ENCODE results near the gene DNAJC28. TPM values are rescaled to one million over a fixed set of nuclear protein-coding genes. Genes with fewer than 3 reads are reported as not detected.

Gene DNAJC28, protein sequence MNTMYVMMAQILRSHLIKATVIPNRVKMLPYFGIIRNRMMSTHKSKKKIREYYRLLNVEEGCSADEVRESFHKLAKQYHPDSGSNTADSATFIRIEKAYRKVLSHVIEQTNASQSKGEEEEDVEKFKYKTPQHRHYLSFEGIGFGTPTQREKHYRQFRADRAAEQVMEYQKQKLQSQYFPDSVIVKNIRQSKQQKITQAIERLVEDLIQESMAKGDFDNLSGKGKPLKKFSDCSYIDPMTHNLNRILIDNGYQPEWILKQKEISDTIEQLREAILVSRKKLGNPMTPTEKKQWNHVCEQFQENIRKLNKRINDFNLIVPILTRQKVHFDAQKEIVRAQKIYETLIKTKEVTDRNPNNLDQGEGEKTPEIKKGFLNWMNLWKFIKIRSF
- total RNA-seq (2022) (2.5 and 2.7 TPM in 2 replicates), Bru-seq, nascent RNA (percentile 49 among the genes with signal in this experiment), BruChase-seq, experiment 1, labeled RNA remaining after a 2-hour chase (percentile 56 among the genes with signal in this experiment), BruChase-seq, experiment 2, labeled RNA remaining after a 6-hour chase (percentile 47 among the genes with signal in this experiment)
- long read RNA-seq, partial matches to known transcripts = 0 of 2 reads
- long read RNA-seq, other reads (novel, unspliced or antisense) = 1 of 2 reads

DNA sequence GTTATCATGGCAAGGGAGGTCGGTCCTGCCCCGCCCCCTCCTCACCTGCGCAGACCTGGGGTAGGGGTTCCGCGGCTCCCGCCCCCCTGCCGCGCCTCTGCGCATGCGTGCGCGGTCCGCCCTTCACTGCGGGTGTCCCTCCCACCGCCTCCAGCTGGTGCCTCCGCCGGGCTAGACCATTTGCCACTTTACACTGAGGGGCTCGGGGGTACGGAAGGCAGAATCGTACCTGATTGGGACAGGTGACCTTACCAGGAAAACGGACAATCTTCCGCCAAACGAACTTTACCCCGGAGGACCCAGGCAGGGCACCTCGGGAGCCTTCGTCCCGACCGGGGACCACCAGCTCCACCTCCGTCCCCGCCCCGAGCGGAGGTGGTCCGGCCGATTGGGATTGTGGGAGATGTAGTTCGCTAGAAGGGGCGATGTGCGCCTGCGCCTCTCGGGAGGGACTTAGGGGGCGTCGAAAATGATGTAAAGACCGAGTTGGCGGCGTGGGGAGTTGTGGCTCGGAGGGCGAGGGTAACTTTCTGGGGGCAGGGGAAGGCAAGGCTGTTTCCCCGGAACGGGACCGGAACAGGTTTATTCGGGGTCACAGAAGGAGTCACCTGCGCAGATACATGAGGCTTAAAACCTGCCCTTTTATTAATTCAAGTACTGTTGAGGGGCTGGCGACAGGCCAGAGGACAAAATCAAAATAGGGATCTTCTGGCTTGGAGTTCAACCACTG lies at the start of gene DNAJC28:
Gene DNAJC28, minus strand, starts transcription at position 344 of the 730 bp plus-strand sequence. CDS start 2,323 bp downstream, outside the sequence.
- intact Hi-C loops (cut with micrococcal nuclease; ENCODE audit: unreplicated experiment) = no loop called here
- POLR2A ChIA-PET = interaction anchor here (0.6 to 1.9 kb wide), 6 partner anchors 9 to 159 kb away, joined by 3 to 43 read pairs (median 4); partner anchors contain the start of gene TMEM50B
- H3K27ac Mint-ChIP-seq (ENCODE audit: unreplicated experiment) = peak within 1 kb of the TSS; percentile 68
- H3K9me3 ChIP-seq = no peaks in the 10 kb centered on the region
- BruUV-seq (replicated peaks) = no TSS peak
- no peaks in the 10 kb centered on the region for H3K27me3 Mint-ChIP-seq (ENCODE audit: insufficient read depth, unreplicated experiment)
- DNase-seq = peak; percentile 93 to 94
- TF ChIP-seq, protein P1, sequence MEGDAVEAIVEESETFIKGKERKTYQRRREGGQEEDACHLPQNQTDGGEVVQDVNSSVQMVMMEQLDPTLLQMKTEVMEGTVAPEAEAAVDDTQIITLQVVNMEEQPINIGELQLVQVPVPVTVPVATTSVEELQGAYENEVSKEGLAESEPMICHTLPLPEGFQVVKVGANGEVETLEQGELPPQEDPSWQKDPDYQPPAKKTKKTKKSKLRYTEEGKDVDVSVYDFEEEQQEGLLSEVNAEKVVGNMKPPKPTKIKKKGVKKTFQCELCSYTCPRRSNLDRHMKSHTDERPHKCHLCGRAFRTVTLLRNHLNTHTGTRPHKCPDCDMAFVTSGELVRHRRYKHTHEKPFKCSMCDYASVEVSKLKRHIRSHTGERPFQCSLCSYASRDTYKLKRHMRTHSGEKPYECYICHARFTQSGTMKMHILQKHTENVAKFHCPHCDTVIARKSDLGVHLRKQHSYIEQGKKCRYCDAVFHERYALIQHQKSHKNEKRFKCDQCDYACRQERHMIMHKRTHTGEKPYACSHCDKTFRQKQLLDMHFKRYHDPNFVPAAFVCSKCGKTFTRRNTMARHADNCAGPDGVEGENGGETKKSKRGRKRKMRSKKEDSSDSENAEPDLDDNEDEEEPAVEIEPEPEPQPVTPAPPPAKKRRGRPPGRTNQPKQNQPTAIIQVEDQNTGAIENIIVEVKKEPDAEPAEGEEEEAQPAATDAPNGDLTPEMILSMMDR (IDR thresholded peaks at IDR 0.05; ENCODE audit: insufficient read depth in 1 of 2, low read depth in 1 of 2, low read length in 1 of 2, severe bottlenecking in 1 of 2, unreplicated experiment in 1 of 2) = no peak
- peak within 1 kb of the TSS; percentile 69 for H3K4me3 ChIP-seq (ENCODE audit: low read depth, low read length)
- CTCF ChIA-PET = interaction anchor here (0.8 to 2.0 kb wide), 6 partner anchors 9 to 167 kb away, joined by 3 to 27 read pairs (median 4); partner anchors contain the start of genes IFNAR1 and TMEM50B
- H3K36me3 Mint-ChIP-seq (ENCODE audit: insufficient read depth, unreplicated experiment) = peaks cover 15% of the 10 kb centered on the region
- no peaks in the 10 kb centered on the region for H3K4me1 ChIP-seq
- peaks cover 6% of the 10 kb centered on the region for H3K4me1 Mint-ChIP-seq (ENCODE audit: low read depth, unreplicated experiment)
- no peaks in the 10 kb centered on the region for H3K27me3 ChIP-seq (replicated peaks; ENCODE audit: control insufficient read depth, insufficient read depth, low read length)
- H3K9me3 Mint-ChIP-seq (ENCODE audit: unreplicated experiment) = no peaks in the 10 kb centered on the region
- peak within 1 kb of the TSS; percentile 80 for H3K4me3 Mint-ChIP-seq (ENCODE audit: unreplicated experiment)
- no peaks in the 10 kb centered on the region for H3K36me3 ChIP-seq (ENCODE audit: control insufficient read depth, insufficient read depth, low read length)

DNA sequence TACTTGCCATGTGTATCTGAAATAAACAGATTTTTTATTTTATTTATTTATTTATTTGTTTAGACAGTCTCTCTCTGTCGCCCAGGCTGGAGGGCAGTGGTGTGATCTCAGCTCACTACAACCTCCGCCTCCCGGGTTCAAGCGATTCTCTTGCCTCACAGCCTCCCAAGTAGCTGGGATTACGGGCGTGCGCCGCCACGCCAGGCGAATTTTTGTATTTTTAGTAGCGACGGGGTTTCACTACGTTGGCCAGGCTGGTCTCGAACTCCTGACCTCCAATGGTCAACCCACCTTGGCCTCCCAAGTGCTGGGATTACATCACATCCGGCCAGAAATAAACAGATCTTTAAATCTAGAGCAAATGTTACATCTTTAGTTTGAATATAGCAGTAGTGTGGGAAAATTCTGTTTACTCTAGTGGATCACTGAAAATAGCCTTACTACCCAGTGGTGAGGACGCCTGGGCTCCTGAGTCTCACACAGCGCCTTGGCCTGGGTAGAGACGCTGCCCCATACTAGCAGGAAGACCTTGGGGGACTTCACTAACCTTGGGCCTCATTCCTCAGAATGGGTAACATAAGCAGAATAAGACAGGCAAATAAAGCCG lies 49.7 kb upstream of the DNAJC28 start:
- ChIA-PET CTCF (no interaction called here), POLR2A (interaction anchor here (1.2 to 1.5 kb wide), 2 partner anchors 61 to 137 kb away, joined by 3 to 6 read pairs; partner anchors contain the start of gene TMEM50B)
- peaks cover 10% of the 10 kb centered on the region for H3K9me3 Mint-ChIP-seq (ENCODE audit: unreplicated experiment)
- H3K9me3 ChIP-seq = no peaks in the 10 kb centered on the region
- peak overlapping the region; percentile 98 for H3K27ac Mint-ChIP-seq (ENCODE audit: unreplicated experiment)
- H3K4me3 ChIP-seq (ENCODE audit: low read depth, low read length) = peak overlapping the region; percentile 74
- no peaks in the 10 kb centered on the region for H3K27me3 ChIP-seq (replicated peaks; ENCODE audit: control insufficient read depth, insufficient read depth, low read length)
- no peaks in the 10 kb centered on the region; the same call in 1 of the 2 replicates for H3K36me3 ChIP-seq (ENCODE audit: control insufficient read depth, insufficient read depth, low read length)
- H3K4me1 ChIP-seq = peaks cover 19% of the 10 kb centered on the region
- TF ChIP-seq, protein P1 (IDR thresholded peaks at IDR 0.05; ENCODE audit: insufficient read depth in 1 of 2, low read depth in 1 of 2, low read length in 1 of 2, severe bottlenecking in 1 of 2, unreplicated experiment in 1 of 2) = no peak
- peak in 1 of 2 experiments; percentile 27 for DNase-seq
- peaks cover 16% of the 10 kb centered on the region for H3K4me1 Mint-ChIP-seq (ENCODE audit: low read depth, unreplicated experiment)
- intact Hi-C loops (cut with micrococcal nuclease; ENCODE audit: unreplicated experiment) = loop anchor here (5.0 kb wide), 1 partner anchor 66 kb away; no protein-coding TSS in a partner anchor
- no TSS peak for BruUV-seq (replicated peaks)
- H3K27me3 Mint-ChIP-seq (ENCODE audit: insufficient read depth, unreplicated experiment) = no peaks in the 10 kb centered on the region
- H3K4me3 Mint-ChIP-seq (ENCODE audit: unreplicated experiment) = peak overlapping the region; percentile 82
- peaks cover 69% of the 10 kb centered on the region for H3K36me3 Mint-ChIP-seq (ENCODE audit: insufficient read depth, unreplicated experiment)

All from Caco-2 (cell line).